ENCODE results near the gene CERS6. TPM values are rescaled to one million over a fixed set of nuclear protein-coding genes. Genes with fewer than 3 reads are reported as not detected.

Gene CERS6
- total RNA-seq, 1 experiment from 2014 or later = 23.5 TPM

- in situ Hi-C loops (cut with HindIII; ENCODE audit: low sequenced_read_pairs) = no loop called here
- no peak for DNase-seq (ENCODE audit: low spot score)
These were observed 156.0 kb downstream of the CERS6 start for GRCh38 chr2:168611896-168612650.

GRCh38 chr2:168612719-168613118 lies 156.6 kb downstream of the CERS6 start:
- in situ Hi-C loops (cut with HindIII; ENCODE audit: low sequenced_read_pairs) = no loop called here
- DNase-seq (ENCODE audit: low spot score) = no peak

GRCh38 chr2:168613551-168613950 lies 157.5 kb downstream of the CERS6 start:
- in situ Hi-C loops (cut with HindIII; ENCODE audit: low sequenced_read_pairs) = no loop called here
- no peak for DNase-seq (ENCODE audit: low spot score)

GRCh38 chr2:168614172-168615018 lies 158.3 kb downstream of the CERS6 start:
- DNase-seq (ENCODE audit: low spot score) = no peak
- in situ Hi-C loops (cut with HindIII; ENCODE audit: low sequenced_read_pairs) = no loop called here

- no peak for DNase-seq (ENCODE audit: low spot score)
- in situ Hi-C loops (cut with HindIII; ENCODE audit: low sequenced_read_pairs) = no loop called here
These were observed 164.5 kb downstream of the CERS6 start for GRCh38 chr2:168620554-168620953.

- DNase-seq (ENCODE audit: low spot score) = no peak
- in situ Hi-C loops (cut with HindIII; ENCODE audit: low sequenced_read_pairs) = no loop called here
These were observed 166.5 kb downstream of the CERS6 start for GRCh38 chr2:168622559-168622958.

GRCh38 chr2:168624028-168624427 lies 168.0 kb downstream of the CERS6 start:
- DNase-seq (ENCODE audit: low spot score) = no peak

GRCh38 chr2:168626096-168626495 lies 170.0 kb downstream of the CERS6 start:
- DNase-seq (ENCODE audit: low spot score) = no peak
- in situ Hi-C loops (cut with HindIII; ENCODE audit: low sequenced_read_pairs) = no loop called here

More at GRCh38 chr2:168624028-168624427, 168.0 kb downstream of the CERS6 start:
- in situ Hi-C loops (cut with HindIII; ENCODE audit: low sequenced_read_pairs) = no loop called here

GRCh38 chr2:168626647-168627046 lies 170.6 kb downstream of the CERS6 start:
- in situ Hi-C loops (cut with HindIII; ENCODE audit: low sequenced_read_pairs) = no loop called here

GRCh38 chr2:168632709-168633121 lies 176.6 kb downstream of the CERS6 start:
- in situ Hi-C loops (cut with HindIII; ENCODE audit: low sequenced_read_pairs) = no loop called here

More at GRCh38 chr2:168626647-168627046, 170.6 kb downstream of the CERS6 start:
- DNase-seq (ENCODE audit: low spot score) = peak; percentile 41

GRCh38 chr2:168633200-168633599 lies 177.1 kb downstream of the CERS6 start:
- no peak for DNase-seq (ENCODE audit: low spot score)
- in situ Hi-C loops (cut with HindIII; ENCODE audit: low sequenced_read_pairs) = no loop called here

More at GRCh38 chr2:168632709-168633121, 176.6 kb downstream of the CERS6 start:
- DNase-seq (ENCODE audit: low spot score) = no peak

- no peak for DNase-seq (ENCODE audit: low spot score)
- in situ Hi-C loops (cut with HindIII; ENCODE audit: low sequenced_read_pairs) = no loop called here
These were observed 177.8 kb downstream of the CERS6 start for GRCh38 chr2:168633895-168634294.

- in situ Hi-C loops (cut with HindIII; ENCODE audit: low sequenced_read_pairs) = no loop called here
- DNase-seq (ENCODE audit: low spot score) = no peak
These were observed 179.0 kb downstream of the CERS6 start for GRCh38 chr2:168635065-168635577.

GRCh38 chr2:168639018-168639417 lies 182.9 kb downstream of the CERS6 start:
- DNase-seq (ENCODE audit: low spot score) = no peak
- in situ Hi-C loops (cut with HindIII; ENCODE audit: low sequenced_read_pairs) = no loop called here

GRCh38 chr2:168639441-168639898 lies 183.4 kb downstream of the CERS6 start:
- in situ Hi-C loops (cut with HindIII; ENCODE audit: low sequenced_read_pairs) = no loop called here
- no peak for DNase-seq (ENCODE audit: low spot score)

- in situ Hi-C loops (cut with HindIII; ENCODE audit: low sequenced_read_pairs) = no loop called here
- no peak for DNase-seq (ENCODE audit: low spot score)
These were observed 184.0 kb downstream of the CERS6 start for GRCh38 chr2:168640039-168640438.

GRCh38 chr2:168641636-168642035 lies 185.6 kb downstream of the CERS6 start:
- DNase-seq (ENCODE audit: low spot score) = no peak
- in situ Hi-C loops (cut with HindIII; ENCODE audit: low sequenced_read_pairs) = no loop called here

- in situ Hi-C loops (cut with HindIII; ENCODE audit: low sequenced_read_pairs) = no loop called here
- DNase-seq (ENCODE audit: low spot score) = no peak
These were observed 186.8 kb downstream of the CERS6 start for GRCh38 chr2:168642873-168643272.

- in situ Hi-C loops (cut with HindIII; ENCODE audit: low sequenced_read_pairs) = no loop called here
- no peak for DNase-seq (ENCODE audit: low spot score)
These were observed 187.9 kb downstream of the CERS6 start for GRCh38 chr2:168643979-168644378.
